Activated B cell treated with CpG ODN at 0.5 μM for 24 hours (primary cell): Measurements from ENCODE around the gene AIP. TPM values are rescaled to one million over a fixed set of nuclear protein-coding genes. Genes with fewer than 3 reads are reported as not detected.

Source experiments
- ATAC-seq: fragments of 200-7000 bp; cut with Tn5 transposase; one replicate; pipeline ENCODE4 v1.10.0; 2021; ENCODE audit warnings: low read depth, mild to moderate bottlenecking, moderate library complexity
- CTCF ChIA-PET: fragments of 350-600 bp; sonication (Branson Sonifier 250); formaldehyde crosslinking; loops from one replicate; lab custom pipeline; 2021; ENCODE audit warnings: antibody characterized with exemption; lab: Charles Lee
- POLR2A ChIA-PET: fragments of 350-600 bp; sonication (Branson Sonifier 250); formaldehyde crosslinking; loops from one replicate; lab custom pipeline; 2021; ENCODE audit warnings: antibody characterized with exemption; lab: Charles Lee
- DNase-seq: peaks from one replicate; pipeline ENCODE4 v3.0.0; 2022
- H3K27ac Mint-ChIP-seq: one replicate; pipeline ENCODE4 v1.8.0; 2020; ENCODE audit warnings: mixed read lengths
- H3K27me3 Mint-ChIP-seq: one replicate; pipeline ENCODE4 v1.8.0; 2021; ENCODE audit warnings: mixed read lengths
- H3K36me3 Mint-ChIP-seq: one replicate; pipeline ENCODE4 v1.8.0; 2021; ENCODE audit warnings: low read depth, mixed read lengths
- H3K4me1 Mint-ChIP-seq: one replicate; pipeline ENCODE4 v1.8.0; 2021; ENCODE audit warnings: mixed read lengths
- H3K4me3 Mint-ChIP-seq: one replicate; pipeline ENCODE4 v1.8.0; 2020; ENCODE audit warnings: mild to moderate bottlenecking, mixed read lengths
- H3K9me3 Mint-ChIP-seq: one replicate; pipeline ENCODE4 v1.8.0; 2020; ENCODE audit warnings: mixed read lengths
- intact Hi-C: fragments of 100-400 bp; cut with micrococcal nuclease; formaldehyde crosslinking; loops from one replicate; pipeline ENCODE4 v1.15.1; 2024
- total RNA-seq: library from RNA; stranded (reverse); gene quantifications from 2 replicates; pipeline ENCODE4 v1.2.3, GENCODE V29; 2022
- TF ChIP-seq, protein P1 (sequence below): fragments of 200-600 bp; IDR thresholded peaks from one replicate; pipeline ENCODE4 v1.8.0; 2022; ENCODE audit warnings: antibody characterized with exemption, mild to moderate bottlenecking

The AIP gene
- total RNA-seq, 1 donor from 2014 or later: 108 TPM

DNA sequence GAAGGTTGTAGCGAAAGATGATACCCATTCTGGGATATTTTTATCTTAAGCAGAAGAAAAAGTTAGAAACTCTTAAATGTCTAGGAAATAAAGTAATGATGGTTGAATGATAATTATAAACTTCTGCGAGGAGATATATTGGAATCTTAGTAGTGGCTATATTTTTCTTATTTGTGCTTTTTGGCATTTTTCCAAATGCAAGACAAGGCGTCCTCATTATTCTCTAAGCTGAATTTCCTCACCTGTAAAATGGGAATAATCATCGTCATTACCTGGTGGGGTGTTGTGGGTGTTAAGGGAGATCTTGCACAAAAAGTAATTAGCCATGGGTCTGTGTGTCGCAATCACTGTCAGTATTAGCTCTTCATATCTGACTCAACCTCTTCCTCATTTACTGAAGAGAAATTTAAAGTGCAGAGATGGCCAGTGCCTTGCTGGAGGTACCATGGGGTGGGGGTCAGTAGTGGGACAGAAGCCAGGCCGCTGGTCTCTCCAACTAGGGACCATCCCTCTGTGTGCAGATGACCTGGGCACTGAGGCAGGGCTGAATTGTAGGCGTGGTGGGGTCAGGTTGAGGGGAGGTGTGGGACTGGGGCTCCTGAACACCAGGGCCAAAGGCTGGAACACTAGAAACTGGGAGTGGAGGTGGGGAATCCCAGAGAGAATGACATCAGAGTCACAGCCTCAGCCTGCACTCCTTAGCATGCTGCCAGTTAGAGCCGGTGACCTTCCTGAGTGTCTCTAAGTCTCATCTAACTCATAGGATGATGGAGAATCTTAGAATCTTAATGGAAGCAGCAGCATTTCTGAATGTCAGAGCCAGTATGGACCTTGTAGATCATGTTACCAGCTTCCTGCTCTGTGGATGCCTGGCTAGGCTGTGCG, 18.2 kb downstream of the AIP start:
- Mint-ChIP-seq H3K4me1 (peaks cover 26% of the 10 kb centered on the region), H3K27ac (no peak overlapping the region), H3K4me3 (no peak overlapping the region), H3K27me3 (no peaks in the 10 kb centered on the region), H3K36me3 (peaks cover 64% of the 10 kb centered on the region), H3K9me3 (no peaks in the 10 kb centered on the region)
- DNase-seq (no peak), ATAC-seq (no peak)
- intact Hi-C loops: no loop called here
- POLR2A ChIA-PET: interaction anchor here (1.0 to 1.8 kb wide), 2 partner anchors 15 to 64 kb away, joined by 3 to 8 read pairs; partner anchors contain the start of gene PTPRCAP
- TF ChIP-seq, protein P1, sequence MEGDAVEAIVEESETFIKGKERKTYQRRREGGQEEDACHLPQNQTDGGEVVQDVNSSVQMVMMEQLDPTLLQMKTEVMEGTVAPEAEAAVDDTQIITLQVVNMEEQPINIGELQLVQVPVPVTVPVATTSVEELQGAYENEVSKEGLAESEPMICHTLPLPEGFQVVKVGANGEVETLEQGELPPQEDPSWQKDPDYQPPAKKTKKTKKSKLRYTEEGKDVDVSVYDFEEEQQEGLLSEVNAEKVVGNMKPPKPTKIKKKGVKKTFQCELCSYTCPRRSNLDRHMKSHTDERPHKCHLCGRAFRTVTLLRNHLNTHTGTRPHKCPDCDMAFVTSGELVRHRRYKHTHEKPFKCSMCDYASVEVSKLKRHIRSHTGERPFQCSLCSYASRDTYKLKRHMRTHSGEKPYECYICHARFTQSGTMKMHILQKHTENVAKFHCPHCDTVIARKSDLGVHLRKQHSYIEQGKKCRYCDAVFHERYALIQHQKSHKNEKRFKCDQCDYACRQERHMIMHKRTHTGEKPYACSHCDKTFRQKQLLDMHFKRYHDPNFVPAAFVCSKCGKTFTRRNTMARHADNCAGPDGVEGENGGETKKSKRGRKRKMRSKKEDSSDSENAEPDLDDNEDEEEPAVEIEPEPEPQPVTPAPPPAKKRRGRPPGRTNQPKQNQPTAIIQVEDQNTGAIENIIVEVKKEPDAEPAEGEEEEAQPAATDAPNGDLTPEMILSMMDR: no peak
- CTCF ChIA-PET: no interaction called here

DNA sequence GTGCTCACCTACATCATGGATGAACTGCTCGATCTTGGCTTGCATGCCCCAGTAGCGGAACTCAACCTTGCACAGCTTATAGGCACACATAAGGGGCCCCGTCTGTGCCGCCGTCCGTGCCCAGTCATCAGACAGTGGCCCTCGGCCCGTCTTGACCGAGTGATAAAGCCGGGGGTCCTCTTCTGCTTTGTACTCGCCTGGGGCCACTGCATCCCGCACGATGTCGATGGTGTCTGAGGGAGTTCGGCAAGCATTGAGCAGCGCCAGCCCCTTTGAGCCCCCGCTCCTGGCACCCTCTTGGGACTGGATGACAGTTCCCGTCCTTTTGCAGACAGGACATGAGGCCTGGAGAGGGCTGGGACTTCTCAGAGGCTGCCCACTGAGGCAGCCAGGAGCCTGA, 19.0 kb downstream of the AIP start:
- Mint-ChIP-seq H3K36me3 (peaks cover 62% of the 10 kb centered on the region), H3K9me3 (no peaks in the 10 kb centered on the region), H3K4me1 (peaks cover 34% of the 10 kb centered on the region), H3K27ac (no peak overlapping the region), H3K4me3 (no peak overlapping the region), H3K27me3 (no peaks in the 10 kb centered on the region)
- POLR2A ChIA-PET: interaction anchor here (1.0 to 1.8 kb wide), 2 partner anchors 16 to 65 kb away, joined by 3 to 8 read pairs; partner anchors contain the start of gene PTPRCAP
- CTCF ChIA-PET: no interaction called here
- DNase-seq (no peak), ATAC-seq (no peak)
- intact Hi-C loops: no loop called here
- TF ChIP-seq, protein P1: no peak

DNA sequence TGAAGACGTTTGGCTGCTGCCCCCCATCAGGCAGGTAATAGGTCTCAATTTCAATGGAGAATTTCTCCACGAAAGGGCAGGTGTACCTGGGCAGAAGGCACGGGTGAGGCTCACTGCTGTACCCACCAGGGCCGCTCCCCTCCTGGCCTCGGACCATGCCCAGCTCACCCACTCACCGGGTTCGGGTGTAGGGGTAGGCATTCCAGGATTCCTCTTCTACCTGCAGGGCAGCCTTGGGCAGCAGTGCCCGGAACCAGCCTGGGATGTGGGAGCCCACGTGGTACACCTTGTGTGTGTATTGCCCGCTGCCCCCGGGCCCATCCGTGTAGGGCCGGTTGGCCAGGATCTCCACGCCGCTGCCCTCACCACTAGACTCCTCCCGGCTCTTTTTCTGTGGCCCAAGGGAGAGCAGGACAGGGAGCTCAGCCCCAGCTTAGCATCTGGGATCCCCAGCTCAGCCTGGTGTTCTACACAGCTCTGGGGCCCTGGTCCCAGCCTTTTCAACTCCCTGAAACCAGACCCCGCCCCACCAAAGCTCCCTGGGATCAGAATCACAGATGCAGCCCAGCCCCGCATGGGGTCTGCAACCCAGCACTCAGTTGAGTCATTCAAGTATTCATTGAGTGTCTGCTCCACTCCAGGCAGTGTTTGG, 19.6 kb downstream of the AIP start:
- Mint-ChIP-seq H3K36me3 (peaks cover 61% of the 10 kb centered on the region), H3K27ac (no peak overlapping the region)
- CTCF ChIA-PET: no interaction called here

DNA sequence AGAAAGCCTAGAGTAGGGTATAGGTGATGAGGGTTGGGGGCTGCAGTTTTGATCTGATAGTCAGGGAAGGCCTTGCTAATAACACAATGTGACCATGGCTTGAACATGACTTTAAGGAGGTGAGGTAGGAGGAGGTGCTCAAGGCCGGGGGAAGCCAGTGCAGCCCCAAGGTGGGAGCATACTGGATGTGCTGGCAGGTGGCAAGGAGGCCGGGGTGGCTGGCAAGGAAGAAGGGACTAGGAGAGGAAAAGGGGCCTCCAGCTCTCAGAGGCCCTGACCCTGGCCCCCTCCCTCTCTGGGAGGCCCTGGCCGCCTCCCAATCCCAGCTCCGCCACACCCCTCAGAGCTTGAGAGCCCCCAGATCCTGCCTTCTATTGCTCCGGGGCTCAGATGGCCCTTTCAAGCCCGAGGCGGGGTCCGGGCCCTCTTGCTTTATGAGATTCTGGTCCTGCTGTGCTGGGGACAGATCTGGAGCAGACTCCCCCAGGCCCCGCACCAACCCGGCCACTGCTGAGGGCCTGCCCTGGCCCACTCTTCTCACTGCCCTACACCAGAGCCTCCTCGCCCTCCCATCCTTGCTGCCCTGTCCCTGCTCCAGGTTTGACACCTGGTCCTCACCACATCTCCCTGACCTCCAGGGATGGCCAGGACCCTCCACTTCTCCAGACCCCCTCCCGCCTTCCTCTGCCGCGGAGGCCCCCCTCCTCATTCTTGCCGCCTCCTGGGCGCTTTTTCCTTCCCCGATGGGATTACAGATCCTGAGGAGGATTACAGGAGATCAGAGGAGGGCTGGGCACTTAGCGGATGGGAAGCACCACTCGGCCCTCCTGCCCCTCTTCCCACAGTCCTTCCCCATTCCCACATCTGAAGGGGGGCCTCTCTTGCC, 20.5 kb downstream of the AIP start:
- H3K9me3 Mint-ChIP-seq: no peaks in the 10 kb centered on the region
- intact Hi-C loops: no loop called here
- H3K4me1 Mint-ChIP-seq: peaks cover 43% of the 10 kb centered on the region
- H3K36me3 Mint-ChIP-seq: peaks cover 52% of the 10 kb centered on the region
- POLR2A ChIA-PET: interaction anchor here (0.6 to 1.8 kb wide), 5 partner anchors 18 to 708 kb away, joined by 3 to 8 read pairs (median 6); partner anchors contain the start of genes AIP, PTPRCAP and TBC1D10C
- TF ChIP-seq, protein P1: no peak
- CTCF ChIA-PET: no interaction called here
- DNase-seq: no peak
- peak overlapping the region; percentile 73 for H3K4me3 Mint-ChIP-seq
- H3K27ac Mint-ChIP-seq: peak overlapping the region; percentile 18
- no peak for ATAC-seq
- H3K27me3 Mint-ChIP-seq: no peaks in the 10 kb centered on the region

More for the DNA sequence above, 19.6 kb downstream of the AIP start:
- ATAC-seq: no peak
- Mint-ChIP-seq H3K4me1 (peaks cover 40% of the 10 kb centered on the region), H3K4me3 (peak overlapping the region; percentile 73), H3K9me3 (no peaks in the 10 kb centered on the region), H3K27me3 (no peaks in the 10 kb centered on the region)
- intact Hi-C loops: no loop called here
- POLR2A ChIA-PET: interaction anchor here (0.6 to 1.8 kb wide), 5 partner anchors 16 to 707 kb away, joined by 3 to 8 read pairs (median 3); partner anchors contain the start of genes AIP and PTPRCAP
- TF ChIP-seq, protein P1: no peak
- no peak for DNase-seq
